ENCODE results near the gene SBK1. TPM values are rescaled to one million over a fixed set of nuclear protein-coding genes. Genes with fewer than 3 reads are reported as not detected.

The SBK1 gene
- total and polyA plus RNA-seq, 10 donors = 0.30 to 2.8 (median 1.7) TPM

- no peak for TF ChIP-seq POLR2AphosphoS5 (IDR thresholded peaks at IDR 0.05)
- no peak for TF ChIP-seq CTCF (IDR thresholded peaks at IDR 0.05 in 8 of 11, conservative IDR thresholded peaks at IDR 0.05 in 3 of 11)
- no peak for TF ChIP-seq POLR2A (IDR thresholded peaks at IDR 0.05)
- Histone ChIP-seq H3K9me3 (no peaks in the 10 kb centered on the region), H3K36me3 (no peaks in the 10 kb centered on the region), H3K27ac (peak overlapping the region in 5 of 8 donors; percentile 43 to 88 (median 70)), H3K27me3 (replicated peaks in 1 of 7) (no peaks in the 10 kb centered on the region), H3K4me3 (no peak overlapping the region), H3K4me1 (peaks cover 0 to 42% (median 17%) of the 10 kb centered on the region in 6 donors)
- DNase-seq = no peak
- intact Hi-C loops (cut with DNase I; ENCODE audit: low total_unique reads) = no loop called here
- WGBS, 5 donors = 85 to 96% (median 90%) methylated on average over 10 to 11 of the region's 11 CpGs
Observed at GRCh38 chr16:28310796-28311195, 18.5 kb downstream of the SBK1 start.

- H3K27me3 ChIP-seq (replicated peaks in 1 of 7) = no peaks in the 10 kb centered on the region
- no peaks in the 10 kb centered on the region for H3K36me3 ChIP-seq
- peaks cover 0 to 44% (median 17%) of the 10 kb centered on the region in 6 donors for H3K4me1 ChIP-seq
- 89 to 96% (median 93%) methylated on average over 4 of the region's 4 CpGs for WGBS, 5 donors
- no peak for TF ChIP-seq POLR2AphosphoS5 (IDR thresholded peaks at IDR 0.05)
- TF ChIP-seq CTCF (IDR thresholded peaks at IDR 0.05 in 8 of 11, conservative IDR thresholded peaks at IDR 0.05 in 3 of 11) = no peak
- no peak for TF ChIP-seq POLR2A (IDR thresholded peaks at IDR 0.05)
- intact Hi-C loops (cut with DNase I; ENCODE audit: low total_unique reads) = no loop called here
- H3K9me3 ChIP-seq = no peaks in the 10 kb centered on the region
- peak overlapping the region in 3 of 8 donors; percentile 70 to 88 (median 77) for H3K27ac ChIP-seq
- DNase-seq = no peak
- no peak overlapping the region for H3K4me3 ChIP-seq
Observed at GRCh38 chr16:28311413-28311812, 19.1 kb downstream of the SBK1 start.

- Histone ChIP-seq H3K9me3 (no peaks in the 10 kb centered on the region), H3K4me1 (peaks cover 0 to 49% (median 20%) of the 10 kb centered on the region in 6 donors), H3K27me3 (replicated peaks in 1 of 7) (no peaks in the 10 kb centered on the region), H3K27ac (peak overlapping the region in 3 of 8 donors; percentile 14 to 77 (median 34)), H3K36me3 (no peaks in the 10 kb centered on the region), H3K4me3 (no peak overlapping the region)
- 60 to 81% (median 77%) methylated on average over 1 to 14 of the region's 14 CpGs for WGBS, 5 donors
- intact Hi-C loops (cut with DNase I; ENCODE audit: low total_unique reads) = no loop called here
- no peak for DNase-seq
- TF ChIP-seq CTCF (IDR thresholded peaks at IDR 0.05 in 8 of 11, conservative IDR thresholded peaks at IDR 0.05 in 3 of 11) = no peak
- TF ChIP-seq POLR2A (IDR thresholded peaks at IDR 0.05) = no peak
- no peak for TF ChIP-seq POLR2AphosphoS5 (IDR thresholded peaks at IDR 0.05)
Observed at GRCh38 chr16:28311913-28312312, 19.6 kb downstream of the SBK1 start.

GRCh38 chr16:28312327-28312726 lies 20.0 kb downstream of the SBK1 start:
- no peak for DNase-seq
- Histone ChIP-seq H3K27me3 (replicated peaks in 1 of 7) (no peaks in the 10 kb centered on the region), H3K9me3 (no peaks in the 10 kb centered on the region), H3K4me3 (no peak overlapping the region), H3K27ac (peak overlapping the region in 3 of 8 donors; percentile 14 to 77 (median 34)), H3K36me3 (no peaks in the 10 kb centered on the region), H3K4me1 (peaks cover 0 to 53% (median 22%) of the 10 kb centered on the region in 6 donors)
- 83 to 90% (median 86%) methylated on average over 8 to 10 of the region's 10 CpGs for WGBS, 5 donors
- intact Hi-C loops (cut with DNase I; ENCODE audit: low total_unique reads) = no loop called here
- TF ChIP-seq POLR2AphosphoS5 (IDR thresholded peaks at IDR 0.05) (no peak), CTCF (IDR thresholded peaks at IDR 0.05 in 8 of 11, conservative IDR thresholded peaks at IDR 0.05 in 3 of 11) (no peak), POLR2A (IDR thresholded peaks at IDR 0.05) (no peak)

Data from spleen (tissue), 11 donors.